ENCODE data around the gene TRAF3IP1. TPM values are rescaled to one million over a fixed set of nuclear protein-coding genes. Genes with fewer than 3 reads are reported as not detected.

Gene TRAF3IP1
- total and polyA plus RNA-seq, 2 of the 13 experiments (the other 11 are each of a cell fraction or from before 2014, with no cell fraction given): 4.1 to 12.9 TPM

DNA sequence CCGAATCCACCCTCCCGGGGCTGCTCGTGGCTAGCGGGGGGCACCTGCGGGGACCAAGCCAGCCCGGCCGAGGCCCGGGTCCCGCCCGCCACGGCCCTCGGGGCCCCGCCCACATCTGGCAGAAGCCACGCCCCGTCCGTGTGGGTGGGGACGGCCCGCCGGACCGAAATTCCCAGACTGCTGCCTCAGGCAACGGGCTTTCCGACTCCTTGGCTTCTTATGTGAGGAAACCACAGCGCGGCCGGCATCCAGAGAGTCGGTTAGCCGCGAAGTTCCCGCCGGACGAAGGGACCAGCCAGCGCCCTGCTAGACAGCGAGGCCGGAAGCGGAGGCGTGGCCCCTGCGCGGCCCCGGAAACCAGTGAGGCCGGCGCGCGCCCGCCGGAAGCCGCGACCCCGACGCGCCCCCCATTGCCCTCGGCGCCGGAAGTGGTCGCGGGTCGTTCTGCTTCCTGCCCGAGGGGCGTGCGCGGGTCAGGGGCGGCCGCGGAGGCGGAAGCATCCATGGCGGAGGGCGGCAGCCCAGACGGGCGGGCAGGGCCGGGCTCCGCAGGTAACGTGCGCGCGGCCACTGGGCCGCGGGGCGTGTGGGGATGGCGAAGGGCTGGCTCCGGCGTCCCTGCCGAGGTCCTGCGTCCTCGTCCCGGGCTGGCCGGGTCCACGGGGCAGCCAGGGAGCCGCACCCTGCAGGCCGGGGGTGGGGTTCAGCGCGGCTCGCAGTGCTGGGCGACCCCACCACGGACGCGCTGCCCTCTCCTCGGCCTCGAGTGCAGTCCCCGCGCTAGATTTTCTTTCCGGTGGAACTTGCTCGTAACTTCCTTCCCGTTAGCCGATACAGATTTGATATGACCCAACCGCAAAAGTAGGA lies 106.5 kb downstream of the TRAF3IP1 start, which contains the start of gene ASB1 (continued):
- TF ChIP-seq, protein P1, sequence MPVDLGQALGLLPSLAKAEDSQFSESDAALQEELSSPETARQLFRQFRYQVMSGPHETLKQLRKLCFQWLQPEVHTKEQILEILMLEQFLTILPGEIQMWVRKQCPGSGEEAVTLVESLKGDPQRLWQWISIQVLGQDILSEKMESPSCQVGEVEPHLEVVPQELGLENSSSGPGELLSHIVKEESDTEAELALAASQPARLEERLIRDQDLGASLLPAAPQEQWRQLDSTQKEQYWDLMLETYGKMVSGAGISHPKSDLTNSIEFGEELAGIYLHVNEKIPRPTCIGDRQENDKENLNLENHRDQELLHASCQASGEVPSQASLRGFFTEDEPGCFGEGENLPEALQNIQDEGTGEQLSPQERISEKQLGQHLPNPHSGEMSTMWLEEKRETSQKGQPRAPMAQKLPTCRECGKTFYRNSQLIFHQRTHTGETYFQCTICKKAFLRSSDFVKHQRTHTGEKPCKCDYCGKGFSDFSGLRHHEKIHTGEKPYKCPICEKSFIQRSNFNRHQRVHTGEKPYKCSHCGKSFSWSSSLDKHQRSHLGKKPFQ (CRISPR knock-in tag; IDR thresholded peaks at IDR 0.05; ENCODE audit: insufficient replicate concordance): peak; percentile 91
- no peak for TF ChIP-seq HIC2 (CRISPR knock-in tag; IDR thresholded peaks at IDR 0.05; ENCODE audit: low read depth)
- peak; percentile 86 for TF ChIP-seq PAX8 (CRISPR knock-in tag; IDR thresholded peaks at IDR 0.05; ENCODE audit: borderline replicate concordance)
- peak; percentile 62; the same call in 1 of the 2 replicates for TF ChIP-seq KDM4B (CRISPR knock-in tag; IDR thresholded peaks at IDR 0.05)
- TF ChIP-seq, protein P2, sequence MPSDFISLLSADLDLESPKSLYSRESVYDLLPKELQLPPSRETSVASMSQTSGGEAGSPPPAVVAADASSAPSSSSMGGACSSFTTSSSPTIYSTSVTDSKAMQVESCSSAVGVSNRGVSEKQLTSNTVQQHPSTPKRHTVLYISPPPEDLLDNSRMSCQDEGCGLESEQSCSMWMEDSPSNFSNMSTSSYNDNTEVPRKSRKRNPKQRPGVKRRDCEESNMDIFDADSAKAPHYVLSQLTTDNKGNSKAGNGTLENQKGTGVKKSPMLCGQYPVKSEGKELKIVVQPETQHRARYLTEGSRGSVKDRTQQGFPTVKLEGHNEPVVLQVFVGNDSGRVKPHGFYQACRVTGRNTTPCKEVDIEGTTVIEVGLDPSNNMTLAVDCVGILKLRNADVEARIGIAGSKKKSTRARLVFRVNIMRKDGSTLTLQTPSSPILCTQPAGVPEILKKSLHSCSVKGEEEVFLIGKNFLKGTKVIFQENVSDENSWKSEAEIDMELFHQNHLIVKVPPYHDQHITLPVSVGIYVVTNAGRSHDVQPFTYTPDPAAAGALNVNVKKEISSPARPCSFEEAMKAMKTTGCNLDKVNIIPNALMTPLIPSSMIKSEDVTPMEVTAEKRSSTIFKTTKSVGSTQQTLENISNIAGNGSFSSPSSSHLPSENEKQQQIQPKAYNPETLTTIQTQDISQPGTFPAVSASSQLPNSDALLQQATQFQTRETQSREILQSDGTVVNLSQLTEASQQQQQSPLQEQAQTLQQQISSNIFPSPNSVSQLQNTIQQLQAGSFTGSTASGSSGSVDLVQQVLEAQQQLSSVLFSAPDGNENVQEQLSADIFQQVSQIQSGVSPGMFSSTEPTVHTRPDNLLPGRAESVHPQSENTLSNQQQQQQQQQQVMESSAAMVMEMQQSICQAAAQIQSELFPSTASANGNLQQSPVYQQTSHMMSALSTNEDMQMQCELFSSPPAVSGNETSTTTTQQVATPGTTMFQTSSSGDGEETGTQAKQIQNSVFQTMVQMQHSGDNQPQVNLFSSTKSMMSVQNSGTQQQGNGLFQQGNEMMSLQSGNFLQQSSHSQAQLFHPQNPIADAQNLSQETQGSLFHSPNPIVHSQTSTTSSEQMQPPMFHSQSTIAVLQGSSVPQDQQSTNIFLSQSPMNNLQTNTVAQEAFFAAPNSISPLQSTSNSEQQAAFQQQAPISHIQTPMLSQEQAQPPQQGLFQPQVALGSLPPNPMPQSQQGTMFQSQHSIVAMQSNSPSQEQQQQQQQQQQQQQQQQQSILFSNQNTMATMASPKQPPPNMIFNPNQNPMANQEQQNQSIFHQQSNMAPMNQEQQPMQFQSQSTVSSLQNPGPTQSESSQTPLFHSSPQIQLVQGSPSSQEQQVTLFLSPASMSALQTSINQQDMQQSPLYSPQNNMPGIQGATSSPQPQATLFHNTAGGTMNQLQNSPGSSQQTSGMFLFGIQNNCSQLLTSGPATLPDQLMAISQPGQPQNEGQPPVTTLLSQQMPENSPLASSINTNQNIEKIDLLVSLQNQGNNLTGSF (CRISPR knock-in tag; IDR thresholded peaks at IDR 0.05): no peak; the same call in 1 of the 2 replicates
- TF ChIP-seq SMAD3 (CRISPR knock-in tag; IDR thresholded peaks at IDR 0.05): no peak
- TF ChIP-seq MTA3 (CRISPR knock-in tag; IDR thresholded peaks at IDR 0.05): no peak
- TF ChIP-seq, protein P3, sequence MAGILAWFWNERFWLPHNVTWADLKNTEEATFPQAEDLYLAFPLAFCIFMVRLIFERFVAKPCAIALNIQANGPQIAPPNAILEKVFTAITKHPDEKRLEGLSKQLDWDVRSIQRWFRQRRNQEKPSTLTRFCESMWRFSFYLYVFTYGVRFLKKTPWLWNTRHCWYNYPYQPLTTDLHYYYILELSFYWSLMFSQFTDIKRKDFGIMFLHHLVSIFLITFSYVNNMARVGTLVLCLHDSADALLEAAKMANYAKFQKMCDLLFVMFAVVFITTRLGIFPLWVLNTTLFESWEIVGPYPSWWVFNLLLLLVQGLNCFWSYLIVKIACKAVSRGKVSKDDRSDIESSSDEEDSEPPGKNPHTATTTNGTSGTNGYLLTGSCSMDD (CRISPR knock-in tag; IDR thresholded peaks at IDR 0.05): 0 out of 2 replicates have a peak, but pooled peaks have one; percentile 20
- no peak; the same call in 1 of the 2 replicates for TF ChIP-seq TFAP4 (IDR thresholded peaks at IDR 0.05; ENCODE audit: borderline replicate concordance, low read depth)
- no peak for TF ChIP-seq ATRX (CRISPR knock-in tag; IDR thresholded peaks at IDR 0.05; ENCODE audit: borderline replicate concordance)
- TF ChIP-seq CREB1 (IDR thresholded peaks at IDR 0.05): no peak
- no peak for TF ChIP-seq CREB1 (CRISPR knock-in tag; IDR thresholded peaks at IDR 0.05)
- no peak; the same call in 1 of the 2 replicates for TF ChIP-seq ZNF850 (CRISPR knock-in tag; conservative IDR thresholded peaks at IDR 0.05)
- TF ChIP-seq MED13 (CRISPR knock-in tag; IDR thresholded peaks at IDR 0.05): peak; percentile 2; the same call in 1 of the 2 replicates
- TF ChIP-seq HNF4G (IDR thresholded peaks at IDR 0.05; ENCODE audit: borderline replicate concordance, low read depth, low read length): peak; percentile 39; the same call in 1 of the 2 replicates
- TF ChIP-seq HNF4G (CRISPR knock-in tag; IDR thresholded peaks at IDR 0.05; ENCODE audit: borderline replicate concordance, low read depth): no peak; the same call in 1 of the 2 replicates
- no peak for TF ChIP-seq PRPF4 (IDR thresholded peaks at IDR 0.05; ENCODE audit: low read depth, low read length, poor library complexity, severe bottlenecking)
- no peak for TF ChIP-seq SIX1 (CRISPR knock-in tag; IDR thresholded peaks at IDR 0.05; ENCODE audit: borderline replicate concordance)
